Stimulated activated CD8-positive, alpha-beta memory T cell treated with anti-CD3 and anti-CD28 coated beads, Interleukin-7, amount 100 ng/mL, for 4 hours (primary cell): ENCODE results near the gene MN1.

Experiments used
- DNase-seq, 2 donors: peaks; one replicate each; pipeline ENCODE4 v3.0.0-alpha.2; 2020; ENCODE audit warnings: low read depth in 2 of 2

The MN1 gene

GRCh38 chr22:27800250-27801201, 1.0 kb downstream of the MN1 start:
- no peak for DNase-seq

- DNase-seq, result no peak
Measured at GRCh38 chr22:27799827-27800249, 1.7 kb downstream of the MN1 start.

DNA sequence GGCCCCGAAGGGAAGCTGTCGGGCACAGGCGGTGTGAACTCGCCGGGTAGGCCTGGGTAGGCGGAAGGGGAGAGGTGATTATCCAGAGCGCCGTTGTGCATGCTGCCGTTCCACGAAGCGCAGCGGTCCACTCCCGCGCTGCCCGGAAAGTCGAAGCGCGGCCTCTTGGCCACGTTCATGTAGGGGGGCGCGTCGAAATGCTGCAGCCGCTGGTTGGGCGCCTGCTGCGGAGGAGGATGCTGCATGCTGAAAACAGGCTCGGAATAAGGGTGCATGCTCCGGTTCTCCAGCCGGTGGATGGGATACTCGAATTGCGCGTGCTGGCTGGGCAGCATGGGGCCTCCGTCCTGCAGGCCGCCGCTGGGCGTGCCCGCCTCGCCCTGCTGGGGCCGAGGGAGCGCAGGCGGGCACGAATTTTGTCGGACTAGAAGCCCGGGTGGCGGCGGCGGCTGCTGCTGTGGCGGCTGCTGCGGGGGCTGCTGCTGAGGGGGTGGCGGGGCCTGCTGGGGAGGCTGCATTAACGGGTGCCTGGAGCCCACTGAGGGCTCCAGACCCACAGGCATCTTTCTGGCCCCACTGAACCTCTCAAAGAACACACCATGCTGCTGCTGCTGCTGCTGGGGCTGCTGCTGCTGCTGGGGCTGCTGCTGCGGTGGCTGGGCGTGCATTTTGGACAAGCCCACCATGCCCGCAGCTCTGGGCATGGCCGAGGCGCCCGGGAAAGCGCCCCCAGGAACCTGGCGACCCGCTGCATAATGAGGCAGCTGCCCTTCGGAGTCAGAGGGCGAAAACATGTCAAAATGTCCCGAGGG, 2.3 kb downstream of the MN1 start:
- no peak for DNase-seq

- DNase-seq, result no peak
Measured at GRCh38 chr22:27798511-27799014, 3.0 kb downstream of the MN1 start.

GRCh38 chr22:27797520-27798391, 3.8 kb downstream of the MN1 start:
- DNase-seq, result no peak

GRCh38 chr22:27796829-27797519, 4.6 kb downstream of the MN1 start:
- no peak for DNase-seq

DNA sequence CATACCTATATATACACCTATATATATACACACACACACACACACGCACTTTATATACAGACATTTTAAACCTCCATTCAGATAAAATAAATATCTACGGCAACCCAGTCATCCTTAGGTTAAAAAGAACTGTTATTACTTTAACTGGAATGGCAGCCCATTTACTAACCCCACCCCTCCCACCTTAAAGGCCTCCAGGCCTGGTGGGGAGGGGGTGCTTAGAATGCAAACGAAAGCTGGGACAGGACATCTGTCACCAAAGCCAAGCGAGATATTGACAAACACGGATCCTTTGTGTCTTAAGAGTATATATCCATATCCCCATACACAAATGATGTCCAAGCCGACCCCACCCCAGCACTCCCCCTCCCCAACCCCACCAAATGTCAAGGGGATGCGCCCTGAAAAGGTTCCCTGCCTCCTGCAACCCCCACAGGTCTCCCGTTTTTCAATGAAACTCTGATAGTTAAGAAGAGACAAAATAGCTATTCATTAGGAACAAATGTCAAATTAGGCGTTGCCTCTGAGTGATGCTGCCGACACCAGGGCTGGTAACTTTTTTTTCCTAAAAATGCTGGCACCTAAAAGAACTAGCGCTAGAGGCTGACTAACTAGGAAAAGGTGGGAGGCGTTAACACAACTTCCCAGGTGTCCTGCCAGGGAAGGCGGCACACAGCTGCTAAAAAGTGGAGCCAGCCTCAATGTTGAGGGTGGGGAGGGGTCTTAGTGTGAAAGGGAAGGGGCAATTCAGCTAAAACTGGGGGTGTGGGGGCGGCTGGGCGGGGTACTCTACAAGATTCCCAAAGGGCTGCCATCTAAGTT, 5.6 kb downstream of the MN1 start:
- DNase-seq, result no peak

DNA sequence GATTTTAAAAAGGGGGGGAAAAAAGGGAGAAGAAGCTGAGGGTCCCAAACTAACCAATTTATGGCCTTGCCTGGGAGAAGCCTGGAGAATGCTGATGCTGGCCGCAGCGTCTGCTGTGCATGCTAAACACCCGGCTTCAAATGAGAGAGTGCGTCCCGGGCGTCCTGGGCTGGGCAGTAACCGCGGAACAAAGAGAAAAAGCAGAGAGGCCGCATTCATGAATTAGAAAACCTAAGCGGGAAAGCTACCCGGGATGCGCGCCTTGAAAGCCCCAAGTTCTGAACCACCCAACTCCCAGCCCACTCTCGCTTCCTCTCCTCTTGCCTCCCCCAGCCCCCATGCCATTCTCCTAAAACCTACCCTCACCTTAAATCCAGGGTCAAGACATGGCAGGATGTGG, 6.5 kb downstream of the MN1 start:
- no peak for DNase-seq

DNA sequence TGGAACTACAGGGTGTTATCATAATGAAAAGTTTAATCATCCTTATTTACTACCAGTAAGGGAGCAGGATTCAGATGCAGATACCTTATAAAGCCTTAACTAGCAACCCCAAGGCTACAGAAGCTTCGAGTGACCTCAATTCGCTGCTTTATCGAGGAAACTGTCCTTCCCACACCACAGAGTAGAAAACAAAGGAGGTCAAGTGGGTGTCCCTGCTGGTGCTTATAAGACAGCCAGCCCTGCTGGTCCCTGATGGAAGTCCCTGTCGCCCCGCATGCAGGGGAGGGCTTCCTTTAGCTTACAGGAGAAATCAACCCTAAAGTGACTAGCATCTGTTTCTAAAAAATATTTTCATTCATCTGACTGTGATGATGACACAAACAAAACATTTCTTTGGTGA, 7.3 kb downstream of the MN1 start:
- DNase-seq, result no peak

DNA sequence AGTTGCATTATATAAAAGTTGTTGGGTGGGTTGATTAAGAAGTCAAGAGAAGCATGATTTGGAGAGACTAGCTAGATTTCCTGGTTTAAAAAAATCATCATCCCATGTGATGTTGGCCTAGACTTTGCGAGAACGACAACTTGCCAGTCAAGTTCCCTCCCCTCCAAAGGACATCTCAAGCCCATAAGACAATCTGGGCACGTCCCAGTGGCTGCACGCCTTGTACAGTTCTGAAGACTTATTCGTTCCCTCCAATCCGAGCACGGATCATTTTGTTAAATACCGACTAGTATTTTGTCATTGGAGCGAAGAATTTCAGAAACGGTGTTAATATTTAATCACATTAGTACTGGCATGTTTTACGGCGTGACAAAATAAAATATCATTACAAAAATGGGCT, 8.0 kb downstream of the MN1 start:
- DNase-seq, result no peak

DNA sequence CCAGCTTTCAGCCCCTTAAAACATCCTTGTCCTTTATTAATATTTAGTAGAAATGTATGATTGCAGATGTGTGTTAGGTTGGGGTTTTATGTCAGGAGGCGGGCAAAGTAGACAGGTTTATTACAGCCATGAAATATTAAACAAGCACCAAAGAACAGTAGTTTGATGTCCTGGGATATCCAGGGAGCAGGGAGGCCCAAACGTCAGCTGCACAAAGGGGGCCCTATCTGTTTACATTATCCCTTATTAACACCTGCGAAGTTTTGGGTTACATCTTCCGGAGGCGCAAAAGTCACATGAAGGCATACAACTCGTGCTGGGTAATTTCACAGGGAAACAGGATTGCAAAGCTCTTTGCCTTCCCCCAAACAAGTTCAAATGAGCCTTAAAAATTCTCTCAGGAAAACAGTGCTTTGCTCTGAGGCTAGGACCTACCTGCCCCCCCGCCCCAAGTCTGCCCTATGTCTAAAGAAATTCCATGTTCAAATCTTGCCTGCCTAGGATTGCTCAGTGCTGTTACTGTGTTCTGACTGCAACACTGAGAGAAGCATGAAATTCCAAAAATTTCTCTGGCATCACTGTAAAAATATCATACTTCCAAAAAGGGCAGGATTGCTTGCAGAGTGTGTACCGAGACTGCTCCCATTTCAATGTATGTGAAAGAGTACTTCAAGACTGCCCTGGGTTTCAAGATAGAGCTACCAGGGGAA, 8.9 kb downstream of the MN1 start:
- no peak for DNase-seq

- DNase-seq, result no peak
Measured at GRCh38 chr22:27791859-27792241, 9.7 kb downstream of the MN1 start.

DNA sequence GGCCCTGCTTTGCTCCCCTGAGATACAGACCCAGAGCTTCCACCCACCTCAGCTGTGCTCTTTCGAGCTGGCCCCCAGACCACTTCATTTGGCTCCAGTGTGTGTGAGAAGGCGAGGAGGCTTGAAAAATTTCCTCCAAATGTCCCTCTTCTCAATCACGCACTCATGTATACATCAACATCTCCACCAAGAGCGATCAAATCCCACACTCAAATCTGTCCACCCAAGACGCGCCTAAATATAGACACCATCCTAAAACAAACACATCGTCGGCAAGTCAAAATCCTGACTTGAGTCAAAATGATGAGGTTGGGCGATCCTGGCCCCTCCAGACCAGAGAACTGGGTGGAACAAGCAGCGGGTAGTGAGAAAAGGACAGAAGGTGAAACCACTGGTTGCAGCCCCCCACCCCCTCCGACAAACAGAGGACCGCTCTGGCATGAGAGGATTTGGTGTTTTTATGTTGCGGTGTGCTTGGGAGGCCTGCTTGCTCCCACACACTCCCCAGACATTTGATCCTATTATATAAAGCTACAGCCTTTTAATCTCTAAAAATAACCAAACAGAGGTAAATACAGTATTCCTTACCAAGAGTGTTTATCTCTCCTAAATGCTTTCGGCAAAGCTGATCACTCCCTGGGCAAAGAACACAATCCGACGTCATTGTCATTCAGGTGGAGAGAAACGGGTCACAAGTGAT, 10.2 kb downstream of the MN1 start:
- no peak for DNase-seq

- DNase-seq, result no peak
Measured at GRCh38 chr22:27790376-27791158, 11.0 kb downstream of the MN1 start.

GRCh38 chr22:27788500-27789288, 12.9 kb downstream of the MN1 start:
- no peak for DNase-seq

DNA sequence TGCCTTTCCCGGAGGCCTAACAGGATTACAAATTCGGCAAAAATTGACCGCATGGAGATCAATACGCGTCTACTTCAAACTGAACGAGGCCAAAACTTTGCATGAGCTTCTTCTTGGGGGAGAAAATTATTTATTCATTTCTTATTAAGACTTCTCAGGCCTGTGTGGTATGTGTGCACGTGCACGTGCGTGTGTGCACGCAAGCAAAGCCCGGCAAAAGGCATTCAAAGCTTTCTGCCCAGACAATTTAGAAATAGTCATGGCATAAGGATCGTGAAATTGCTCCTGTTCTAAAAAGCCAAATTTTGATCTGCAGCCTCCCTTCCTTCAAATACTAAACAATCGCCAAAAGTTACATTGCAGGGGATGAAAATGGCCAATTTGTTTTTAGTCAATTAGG, 14.6 kb downstream of the MN1 start:
- no peak for DNase-seq

DNA sequence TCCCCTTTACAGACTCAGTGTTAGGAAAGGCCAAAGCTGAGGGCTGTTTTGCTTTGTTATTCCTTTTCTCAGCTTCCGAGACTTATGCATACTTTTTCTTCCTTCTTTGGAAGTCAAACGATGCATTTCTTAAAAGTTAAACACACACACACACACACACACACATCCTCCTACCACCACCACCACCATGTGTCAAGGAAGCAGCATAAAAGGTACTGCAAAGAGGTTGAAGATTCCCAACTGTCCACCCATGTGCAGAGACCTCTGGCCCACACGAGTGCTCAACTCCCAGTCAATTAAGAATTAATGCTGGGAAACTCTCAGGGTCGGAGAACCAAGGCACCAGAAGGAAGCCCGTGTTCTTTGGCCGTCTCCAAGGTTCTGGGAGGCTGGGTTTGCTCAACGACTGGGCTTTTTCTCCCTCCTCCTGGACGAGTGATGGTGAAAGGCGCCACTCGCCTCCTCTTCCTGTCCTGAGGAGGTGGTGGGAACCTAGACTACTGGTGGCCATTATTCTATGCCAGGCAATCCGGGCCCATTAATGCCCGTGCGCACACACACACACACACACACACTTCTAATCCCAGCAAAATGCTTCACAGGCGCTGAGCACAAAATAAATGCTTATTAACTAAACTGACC, 15.1 kb downstream of the MN1 start:
- no peak for DNase-seq
